HG02884 (cell line): ENCODE measurements around the gene RCAN1.
"Not testable (repeated sequence)": the region's sequence is repeated elsewhere in the genome, so short reads cannot be mapped to it uniquely, and the experiment has no call there.

Experiments used
- ATAC-seq: cut with Tn5 transposase; IDR thresholded peaks from one replicate; pipeline ENCODE4 v1.9.1; 2021; ENCODE audit warnings: mild to moderate bottlenecking, moderate library complexity; ENCODE audit not compliant: unreplicated experiment

Gene RCAN1

DNA sequence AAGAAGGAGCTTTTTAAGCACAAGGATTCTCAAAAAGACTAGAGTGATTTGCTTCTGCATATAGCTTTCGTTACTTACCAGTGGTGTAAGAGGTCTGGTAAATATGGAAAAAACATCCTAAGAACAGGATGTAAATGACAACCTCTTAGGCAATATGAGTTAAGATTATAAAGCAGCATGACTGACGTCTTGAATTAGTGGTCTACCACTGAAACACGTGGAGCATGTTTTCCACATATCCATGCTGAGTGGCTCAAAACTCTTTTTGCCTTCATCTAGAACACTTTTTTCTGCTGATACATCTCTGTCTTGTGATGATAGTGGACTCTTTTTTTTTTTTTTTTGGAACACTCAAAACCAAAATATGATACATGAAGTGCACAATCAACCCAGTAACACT lies 44.6 kb downstream of the RCAN1 start:
- ATAC-seq = no peak

DNA sequence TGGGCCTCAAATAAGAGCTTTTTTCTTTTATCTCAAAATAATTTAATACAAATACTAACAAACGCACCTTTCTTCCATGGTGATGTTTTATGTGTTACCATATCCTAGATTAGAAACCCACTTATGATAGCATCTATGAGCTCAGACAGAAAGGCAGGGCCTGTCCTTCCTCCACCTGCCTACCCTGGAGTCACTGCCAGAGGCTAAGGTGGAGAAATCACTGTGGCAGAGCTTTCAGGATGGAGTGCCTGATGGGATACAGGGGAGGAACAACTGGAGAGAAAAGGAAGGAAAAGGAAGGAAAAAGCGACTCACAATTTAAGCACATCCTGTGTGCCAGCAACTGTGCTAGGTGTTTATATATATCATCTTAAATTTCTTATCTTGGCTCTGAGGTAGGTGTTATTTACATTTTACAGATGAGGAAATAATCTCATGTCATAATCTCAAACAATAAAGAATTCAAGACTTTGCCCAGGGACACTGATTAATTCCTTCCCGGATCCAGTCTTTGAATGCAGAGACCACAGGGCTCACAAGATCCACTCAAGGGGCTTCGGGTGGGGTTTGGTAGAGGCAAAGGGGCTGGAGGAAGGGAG lies 45.4 kb downstream of the RCAN1 start:
- no peak for ATAC-seq

DNA sequence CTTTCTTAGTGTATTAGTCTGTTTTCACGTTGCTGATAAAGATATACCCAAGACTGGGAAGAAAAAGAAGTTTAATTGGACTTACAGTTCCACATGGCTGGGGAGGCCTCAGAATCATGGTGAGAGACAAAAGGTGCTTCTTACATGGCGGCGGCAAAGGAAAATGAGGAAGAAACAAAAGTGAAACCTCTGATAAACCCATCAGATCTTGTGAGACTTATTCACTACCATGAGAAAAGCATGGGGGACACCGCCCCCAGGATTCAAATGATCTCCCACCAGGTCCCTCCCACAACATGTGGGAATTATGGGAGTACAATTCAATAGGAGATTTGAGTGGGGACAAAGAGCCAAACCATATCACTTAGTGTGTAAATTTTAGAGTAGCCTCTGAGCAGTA lies 46.1 kb downstream of the RCAN1 start:
- ATAC-seq = not testable (repeated sequence)

DNA sequence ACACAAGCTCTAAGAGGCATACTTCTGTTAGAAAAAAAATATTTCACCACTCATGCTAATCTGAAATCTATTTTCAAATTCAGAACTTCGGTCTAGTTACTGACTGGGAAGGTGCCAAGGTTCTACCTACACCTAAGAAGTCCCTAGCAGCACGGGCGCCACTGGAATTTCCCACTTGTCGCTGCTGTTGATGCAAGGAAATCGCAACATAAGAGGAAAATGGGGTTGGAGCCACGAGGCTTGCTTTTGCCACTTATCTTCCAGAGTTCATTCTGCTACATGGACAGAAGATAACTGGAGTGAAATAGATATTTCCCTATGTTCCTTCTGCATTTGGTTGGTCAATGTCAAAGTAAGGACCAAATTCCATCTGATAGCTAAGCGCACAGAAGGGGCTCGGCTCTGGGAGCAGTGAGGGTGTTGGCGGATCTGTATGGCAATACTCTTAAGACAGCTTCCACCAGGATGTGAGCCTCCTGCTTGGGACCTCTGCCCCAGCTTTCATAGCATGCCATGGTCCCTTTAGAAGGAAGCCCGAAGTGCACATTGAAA lies 47.2 kb downstream of the RCAN1 start:
- ATAC-seq = no peak

DNA sequence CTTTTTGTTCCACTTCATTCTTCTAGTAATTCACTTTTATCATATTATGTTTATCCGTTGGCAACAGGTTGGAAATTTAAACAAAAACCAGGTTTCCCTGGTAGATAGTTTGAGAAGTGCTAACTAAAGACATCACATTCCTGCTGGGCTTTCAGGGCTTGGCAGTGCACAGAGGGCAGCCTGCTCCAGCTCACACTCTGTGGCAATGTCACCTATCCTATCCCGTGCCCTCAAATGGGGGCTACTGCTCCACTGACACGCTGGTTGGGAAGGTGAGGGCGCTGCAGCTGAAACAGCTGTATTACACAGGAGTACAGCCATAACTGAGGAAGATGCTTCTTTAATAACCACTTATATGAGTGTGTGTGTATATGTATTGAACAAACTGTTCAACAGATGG lies 49.7 kb downstream of the RCAN1 start:
- ATAC-seq = no peak

DNA sequence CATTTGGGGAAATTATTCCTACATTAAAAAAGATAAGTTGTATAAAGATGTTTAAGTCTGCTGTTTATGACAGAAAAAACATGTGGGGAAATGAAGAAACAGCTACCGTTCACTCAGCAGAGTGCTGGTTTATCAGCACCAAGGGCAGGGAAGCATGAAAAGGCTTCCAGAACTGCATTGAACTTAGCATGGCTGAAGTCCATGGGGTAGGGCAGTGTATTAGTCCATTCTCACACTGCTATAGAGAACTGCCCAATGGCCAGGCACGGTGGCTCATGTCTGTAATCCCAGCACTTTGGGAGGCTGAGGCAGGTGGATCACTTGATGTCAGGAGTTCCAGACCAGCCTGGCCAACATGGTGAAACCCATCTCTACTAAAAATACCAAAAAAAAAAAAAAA lies 51.5 kb downstream of the RCAN1 start:
- not testable (repeated sequence) for ATAC-seq

DNA sequence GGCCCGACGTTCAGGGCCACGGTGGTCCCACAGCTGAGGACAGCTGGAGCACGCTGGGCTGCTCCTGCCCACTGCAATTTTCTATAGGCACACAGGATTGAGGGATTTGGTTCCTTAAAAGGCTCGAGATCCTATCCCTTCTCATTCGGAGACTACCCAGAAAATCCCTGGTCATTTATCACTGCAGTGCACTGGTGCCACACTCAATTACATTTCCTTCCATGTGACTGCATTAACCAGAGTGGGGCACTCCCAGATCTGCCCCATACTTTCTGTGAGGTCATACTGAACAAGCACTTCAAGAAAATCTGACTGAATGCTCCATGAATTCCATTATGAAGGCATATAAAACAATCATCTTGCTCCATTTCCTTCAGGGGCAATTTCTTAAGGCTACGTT lies 53.1 kb downstream of the RCAN1 start:
- ATAC-seq = no peak

DNA sequence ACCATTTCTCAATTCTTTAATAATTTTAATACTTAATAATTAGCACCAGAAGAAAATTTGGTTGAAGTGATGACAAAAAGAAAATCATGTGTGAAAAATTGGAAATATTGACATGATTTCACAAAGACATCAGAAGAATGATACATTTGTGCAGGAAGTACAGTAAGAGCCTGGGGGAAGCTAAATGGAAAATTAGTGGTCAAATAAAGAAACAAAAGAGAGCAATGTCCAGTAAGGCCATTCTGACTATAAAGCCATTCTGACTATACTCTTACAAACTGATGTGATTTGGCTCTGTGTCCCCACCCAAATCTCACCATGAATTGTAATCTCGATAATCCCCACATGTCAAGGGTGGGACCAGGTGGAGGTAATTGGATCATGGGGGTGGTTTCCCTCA lies 54.3 kb downstream of the RCAN1 start:
- ATAC-seq = no peak

DNA sequence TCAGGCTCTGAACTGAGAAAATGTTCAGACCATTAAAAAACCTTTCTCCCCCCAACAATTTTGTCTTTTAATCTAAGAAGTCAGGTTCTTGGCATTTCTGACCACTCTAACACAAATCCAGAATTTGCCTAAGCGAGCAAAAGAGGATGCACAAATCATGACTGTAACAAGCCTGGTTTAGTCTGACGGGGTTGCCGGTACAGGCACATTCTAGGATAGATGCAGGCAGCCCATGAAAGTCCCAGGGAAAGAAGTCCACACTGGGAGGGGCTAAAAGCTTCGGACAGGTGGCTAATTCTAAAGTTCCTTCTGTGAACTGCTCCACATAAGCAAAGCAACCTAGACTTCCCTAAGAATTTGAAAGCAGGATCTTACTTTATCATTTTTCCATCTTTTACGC lies 54.9 kb downstream of the RCAN1 start:
- no peak for ATAC-seq

DNA sequence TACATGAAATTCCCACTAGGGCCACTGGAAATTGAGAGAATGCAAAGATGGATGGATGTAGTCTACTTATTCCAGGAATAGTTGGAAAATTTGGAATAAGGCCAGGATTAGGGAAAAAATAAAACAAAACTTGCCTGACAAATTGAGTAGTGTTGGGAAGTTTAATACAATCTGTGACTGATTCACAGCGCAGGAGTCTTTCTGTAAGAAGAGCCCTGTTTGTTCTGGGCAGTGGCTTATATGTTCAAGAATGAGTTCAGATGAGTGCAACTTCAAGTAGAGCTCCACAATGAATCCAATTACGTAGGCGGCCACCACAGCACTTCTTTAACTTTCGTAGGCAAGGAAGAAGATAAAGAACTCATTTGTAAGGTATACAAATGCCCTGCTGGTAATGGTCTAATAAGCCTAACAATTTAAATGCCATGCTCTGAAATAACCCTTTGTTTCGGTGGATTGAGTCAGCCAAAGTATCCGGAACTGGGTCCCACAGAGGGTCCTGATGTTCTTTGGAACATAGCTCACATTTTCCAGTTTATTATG lies 55.8 kb downstream of the RCAN1 start:
- no peak for ATAC-seq

DNA sequence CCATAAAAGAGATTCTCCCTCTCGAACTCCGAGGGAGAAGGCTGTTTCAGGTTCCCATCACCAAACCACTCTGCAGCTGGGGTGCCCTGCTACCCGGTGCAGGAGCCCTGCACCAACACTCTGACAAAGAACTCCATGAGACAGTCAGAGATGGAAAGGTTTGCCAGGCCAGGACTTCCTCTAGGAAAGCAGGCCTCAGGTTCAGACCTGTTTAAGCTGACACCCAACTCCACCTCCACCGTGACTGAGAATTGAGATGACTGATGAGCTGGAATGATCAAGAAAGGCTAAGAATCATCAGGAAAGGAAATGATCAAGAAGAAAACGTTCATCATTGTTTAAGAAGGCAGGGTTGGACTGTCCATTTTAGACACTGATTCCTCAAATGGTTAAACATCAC lies 56.7 kb downstream of the RCAN1 start:
- ATAC-seq = no peak

DNA sequence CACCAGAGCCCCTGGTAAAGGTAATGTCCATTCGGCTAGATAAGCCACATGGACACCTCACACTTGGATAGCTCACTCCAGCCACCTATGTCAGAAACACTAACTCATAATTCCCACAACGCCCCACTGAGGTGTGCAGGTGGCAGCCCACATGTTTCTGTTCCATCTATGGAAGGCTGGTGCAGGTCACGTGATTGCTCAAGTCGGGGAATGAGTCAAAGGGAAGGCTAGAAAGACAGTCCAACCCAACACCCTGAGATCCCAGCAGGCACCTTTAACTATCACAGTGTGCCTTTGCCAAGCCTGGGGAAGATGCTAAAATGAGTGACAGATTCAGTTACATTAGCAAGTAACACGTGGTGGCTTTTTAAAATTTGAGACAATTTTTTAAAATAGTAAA lies 57.7 kb downstream of the RCAN1 start:
- ATAC-seq = no peak

DNA sequence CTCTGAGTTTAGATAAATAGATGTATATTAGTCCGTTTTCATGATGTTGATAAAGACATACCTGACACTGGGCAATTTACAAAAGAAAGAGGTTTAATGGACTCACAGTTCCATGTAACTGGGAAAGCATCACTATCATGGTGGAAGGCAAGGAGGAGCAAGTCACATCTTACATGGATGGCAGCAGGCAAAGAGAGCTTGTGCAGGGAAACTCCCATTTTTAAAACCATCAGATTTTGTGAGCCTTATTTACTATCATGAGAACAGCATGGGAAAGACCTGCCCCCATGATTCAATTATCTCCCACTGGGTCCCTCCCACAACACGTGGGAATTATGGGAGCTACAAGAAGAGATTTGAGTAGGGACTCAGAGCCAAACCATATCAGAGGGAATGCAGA lies 60.2 kb downstream of the RCAN1 start:
- ATAC-seq = not testable (repeated sequence)

DNA sequence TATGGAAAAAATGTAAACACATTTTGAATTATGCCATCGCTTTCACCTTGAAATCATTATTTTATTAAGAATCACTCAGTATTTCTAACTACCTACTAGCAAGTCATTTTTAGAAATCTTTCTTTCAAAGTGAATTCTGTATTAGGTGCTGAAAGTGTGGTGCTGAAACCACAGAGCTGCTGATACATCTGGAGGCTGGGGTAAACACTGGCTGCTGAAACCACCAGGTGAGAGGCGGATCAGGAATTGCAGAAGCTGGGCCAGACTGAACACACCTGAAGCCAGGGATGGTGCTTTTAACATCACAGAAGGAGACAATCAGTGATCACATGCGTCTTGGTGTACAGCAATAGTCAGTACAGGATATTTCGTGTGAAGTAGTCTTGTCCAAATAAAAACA lies 60.7 kb downstream of the RCAN1 start:
- no peak for ATAC-seq

DNA sequence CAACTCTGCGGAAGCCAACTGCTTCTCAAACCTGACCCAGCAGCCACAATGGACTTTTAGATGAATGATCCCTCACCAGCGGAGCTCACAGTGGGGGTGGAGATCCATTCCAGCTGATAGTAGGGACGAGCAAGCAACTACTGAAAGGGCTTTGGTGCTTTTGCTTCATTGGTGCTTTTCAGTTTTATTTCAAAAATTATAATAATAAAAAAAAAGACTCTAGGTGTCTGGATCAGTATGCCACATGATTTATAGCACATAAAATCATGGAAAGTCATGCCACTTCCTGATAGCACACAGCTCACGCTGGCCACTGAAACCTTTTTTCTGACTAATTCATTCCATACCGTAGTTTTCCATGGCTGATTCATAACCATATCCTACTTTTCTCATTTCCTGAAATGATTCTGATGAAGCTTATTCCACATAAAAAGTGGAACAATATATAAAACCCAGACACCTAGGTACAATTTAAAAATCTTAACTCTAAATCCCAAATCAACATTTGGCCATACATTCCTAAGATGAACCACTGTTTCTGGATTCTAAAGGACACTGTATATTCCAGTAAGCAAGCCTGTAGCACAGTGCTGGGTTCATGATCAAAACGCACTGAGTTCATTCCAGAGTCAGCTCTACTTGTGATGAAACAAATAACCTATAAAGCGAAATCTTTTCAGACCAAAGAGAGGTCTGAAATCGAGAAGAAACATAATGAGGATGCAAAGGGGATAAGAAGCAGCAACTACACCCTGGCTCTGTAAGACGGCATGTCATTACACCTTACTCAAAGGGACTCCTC lies 61.6 kb downstream of the RCAN1 start:
- no peak for ATAC-seq

DNA sequence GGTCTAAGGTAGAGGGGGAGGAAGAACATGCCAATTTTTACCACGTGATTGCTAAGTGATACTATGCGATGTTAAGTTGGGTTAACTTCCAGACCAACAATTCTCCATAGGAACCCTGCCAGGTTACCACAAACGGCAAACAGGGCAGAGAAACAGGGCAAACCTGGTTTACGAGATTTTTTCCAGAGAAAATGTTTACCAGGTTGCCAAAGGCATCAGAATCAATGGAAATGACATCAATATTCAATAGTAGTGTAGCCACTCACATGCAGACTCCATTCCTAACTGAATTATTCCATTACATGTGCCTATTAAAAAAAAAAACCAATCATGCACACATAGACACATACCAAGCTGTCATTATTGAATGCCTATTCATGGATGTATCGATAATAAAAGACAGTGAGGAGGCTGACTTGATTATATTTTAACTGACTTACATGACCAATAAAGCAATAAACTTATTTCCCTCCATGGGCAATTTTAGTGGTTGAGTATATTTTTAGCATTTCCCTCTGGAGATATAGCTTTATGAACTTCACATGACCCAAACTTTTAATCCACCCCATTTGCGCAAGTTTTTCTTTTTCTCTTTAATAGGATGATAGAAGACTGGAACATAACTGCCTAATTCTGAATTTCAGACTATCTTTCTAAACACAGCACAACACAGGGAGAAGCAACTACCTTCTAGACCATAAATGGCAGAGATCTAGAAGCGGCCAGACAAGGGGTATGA lies 62.4 kb downstream of the RCAN1 start:
- ATAC-seq = no peak

DNA sequence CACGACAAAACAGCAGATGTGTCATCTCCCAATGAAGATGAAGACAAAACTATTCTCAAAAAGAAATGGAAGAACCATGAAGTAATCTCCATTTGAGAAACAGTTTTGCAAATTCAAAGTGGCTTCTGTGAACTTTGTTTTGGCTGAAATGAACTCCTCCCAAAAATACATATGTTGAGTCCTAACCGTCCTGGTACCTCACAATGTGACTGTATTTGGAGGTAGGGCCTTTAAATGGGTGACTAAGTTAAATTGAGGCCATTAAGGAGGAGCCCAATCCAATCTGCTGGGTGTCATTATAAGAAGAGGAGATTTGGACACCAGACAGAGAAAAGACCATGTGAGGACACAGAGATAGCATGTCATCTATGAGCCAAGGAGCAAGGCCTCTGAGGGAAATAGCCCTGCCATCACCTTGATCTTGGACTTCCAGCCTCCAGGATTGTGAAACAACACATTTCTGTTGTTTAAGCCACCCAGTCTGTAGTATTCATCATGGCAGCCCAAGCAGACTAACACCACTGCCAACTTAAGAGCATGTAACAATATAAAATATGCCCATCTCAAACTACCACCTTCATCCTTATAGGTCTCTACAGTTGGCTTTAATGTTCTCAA lies 64.6 kb downstream of the RCAN1 start:
- no peak for ATAC-seq

DNA sequence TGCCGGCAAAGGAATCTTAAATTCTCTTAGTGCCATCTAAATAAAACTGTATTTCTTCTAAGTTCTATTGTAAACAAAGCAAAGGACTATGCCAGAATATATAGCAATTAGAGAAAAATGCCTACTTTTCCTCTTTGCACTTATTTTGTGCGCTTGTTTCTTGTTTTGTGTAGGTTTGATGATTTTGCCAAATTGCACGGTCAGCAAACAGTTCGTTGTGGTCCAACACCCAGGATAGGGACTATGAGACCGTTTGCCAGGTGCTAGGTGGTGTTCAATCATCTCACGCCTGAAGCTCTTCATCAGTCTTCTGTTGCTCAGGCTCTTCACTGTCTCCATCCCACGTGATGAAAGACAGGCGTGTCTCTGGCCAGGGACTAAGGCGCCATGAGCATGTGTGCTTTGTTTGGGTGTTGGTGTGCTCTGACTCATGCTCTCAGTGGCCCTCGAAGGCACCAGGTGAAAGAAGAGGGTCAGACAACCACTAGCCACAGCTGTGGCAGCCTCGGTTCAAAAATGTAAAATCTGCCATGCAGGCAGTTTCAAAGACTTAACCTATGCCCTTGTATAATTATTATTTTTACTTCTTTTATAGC lies 66.0 kb downstream of the RCAN1 start:
- no peak for ATAC-seq

DNA sequence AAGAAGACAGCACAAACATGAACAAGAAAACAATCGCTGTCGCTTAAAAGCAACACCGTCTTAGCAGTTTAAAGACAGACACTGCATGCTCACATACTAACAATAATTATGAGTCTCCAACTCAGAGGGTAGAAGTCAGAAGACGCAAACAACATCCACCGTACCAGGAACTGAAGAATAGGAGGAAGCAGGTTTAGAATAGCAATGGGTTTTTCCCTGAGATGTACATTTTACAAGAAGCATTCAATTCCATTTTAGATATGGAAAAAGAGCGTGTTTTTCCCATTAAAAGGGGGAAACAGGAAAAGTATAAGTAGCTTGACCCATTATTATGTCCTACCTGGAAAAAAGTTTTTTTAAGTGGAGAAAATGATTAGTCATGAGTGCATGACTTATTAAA lies 68.4 kb downstream of the RCAN1 start:
- ATAC-seq = no peak

DNA sequence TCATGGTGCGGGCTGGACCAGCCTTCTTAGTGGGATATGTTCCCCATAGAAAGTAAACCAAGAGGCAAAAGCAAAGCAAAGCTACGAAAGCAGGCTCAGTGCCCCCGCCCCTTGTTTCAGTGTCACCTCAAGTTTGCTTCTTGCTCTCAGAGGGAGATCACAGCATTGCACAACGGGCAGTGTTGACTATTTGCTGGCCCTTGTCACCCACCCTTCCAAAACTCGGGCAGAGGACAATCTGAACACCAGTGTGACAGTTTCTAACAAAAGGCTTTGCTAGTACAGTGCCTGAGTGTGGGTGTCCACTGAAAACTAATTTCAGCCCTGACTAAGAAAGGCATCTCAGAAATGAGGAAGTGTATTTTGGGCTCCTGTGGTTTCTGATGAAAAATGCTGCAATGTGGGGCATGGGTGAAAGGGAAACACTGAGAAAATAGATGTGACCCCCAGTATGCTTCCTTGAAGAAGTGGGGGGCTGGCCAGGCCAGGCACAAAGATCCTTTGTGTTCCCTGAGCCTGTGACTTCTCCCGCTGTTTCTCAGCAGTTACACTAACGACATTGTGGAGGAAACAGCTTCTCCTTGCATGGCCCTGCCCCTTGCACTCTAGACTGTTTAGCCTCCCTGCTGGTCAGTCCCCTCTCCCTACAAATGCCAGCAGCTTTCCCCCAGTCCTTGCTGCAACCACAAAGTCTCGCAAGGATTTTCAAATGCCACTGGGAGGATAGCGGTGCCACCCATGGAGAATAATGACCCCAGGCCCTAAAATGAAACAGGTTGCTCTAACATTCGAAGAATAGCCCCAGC lies 69.6 kb downstream of the RCAN1 start:
- ATAC-seq = peak; percentile 85
